Measurements from ENCODE around the gene PEA15.

The PEA15 gene

GRCh38 chr1:160178731-160179130, 26.5 kb upstream of the PEA15 start:
- TF ChIP-seq ZFX (IDR thresholded peaks at IDR 0.05; ENCODE audit: borderline replicate concordance) = no peak
- TF ChIP-seq, protein P1, sequence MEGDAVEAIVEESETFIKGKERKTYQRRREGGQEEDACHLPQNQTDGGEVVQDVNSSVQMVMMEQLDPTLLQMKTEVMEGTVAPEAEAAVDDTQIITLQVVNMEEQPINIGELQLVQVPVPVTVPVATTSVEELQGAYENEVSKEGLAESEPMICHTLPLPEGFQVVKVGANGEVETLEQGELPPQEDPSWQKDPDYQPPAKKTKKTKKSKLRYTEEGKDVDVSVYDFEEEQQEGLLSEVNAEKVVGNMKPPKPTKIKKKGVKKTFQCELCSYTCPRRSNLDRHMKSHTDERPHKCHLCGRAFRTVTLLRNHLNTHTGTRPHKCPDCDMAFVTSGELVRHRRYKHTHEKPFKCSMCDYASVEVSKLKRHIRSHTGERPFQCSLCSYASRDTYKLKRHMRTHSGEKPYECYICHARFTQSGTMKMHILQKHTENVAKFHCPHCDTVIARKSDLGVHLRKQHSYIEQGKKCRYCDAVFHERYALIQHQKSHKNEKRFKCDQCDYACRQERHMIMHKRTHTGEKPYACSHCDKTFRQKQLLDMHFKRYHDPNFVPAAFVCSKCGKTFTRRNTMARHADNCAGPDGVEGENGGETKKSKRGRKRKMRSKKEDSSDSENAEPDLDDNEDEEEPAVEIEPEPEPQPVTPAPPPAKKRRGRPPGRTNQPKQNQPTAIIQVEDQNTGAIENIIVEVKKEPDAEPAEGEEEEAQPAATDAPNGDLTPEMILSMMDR (IDR thresholded peaks at IDR 0.05) = no peak
- no peak overlapping the region for H3K27ac ChIP-seq

GRCh38 chr1:160179336-160179735, 25.8 kb upstream of the PEA15 start:
- no peak overlapping the region for H3K27ac ChIP-seq
- TF ChIP-seq, protein P1 (IDR thresholded peaks at IDR 0.05) = no peak
- no peak for TF ChIP-seq ZFX (IDR thresholded peaks at IDR 0.05; ENCODE audit: borderline replicate concordance)

DNA sequence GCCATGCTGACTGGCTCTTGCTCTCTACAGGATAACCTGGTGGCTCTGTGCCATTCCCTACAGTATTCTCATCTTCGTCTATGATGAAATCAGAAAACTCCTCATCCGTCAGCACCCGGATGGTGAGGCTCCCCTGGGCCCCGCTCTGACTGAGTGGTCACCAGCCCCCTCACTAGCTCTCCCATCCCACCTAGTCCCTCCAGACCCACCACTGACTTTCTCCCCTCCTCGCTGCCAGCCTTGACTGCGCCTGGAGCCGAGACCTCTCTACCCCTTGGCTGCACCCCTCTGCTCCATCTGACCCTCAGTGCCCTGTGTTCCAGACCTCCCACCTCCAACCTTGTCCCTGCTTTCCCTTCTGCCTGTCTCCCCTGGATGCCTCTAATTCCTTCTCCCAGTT, 18.9 kb upstream of the PEA15 start:
- H3K27ac ChIP-seq = no peak overlapping the region
- TF ChIP-seq, protein P1 (IDR thresholded peaks at IDR 0.05) = no peak
- TF ChIP-seq ZFX (IDR thresholded peaks at IDR 0.05; ENCODE audit: borderline replicate concordance) = no peak

- TF ChIP-seq, protein P1 (IDR thresholded peaks at IDR 0.05) = no peak
- no peak for TF ChIP-seq ZFX (IDR thresholded peaks at IDR 0.05; ENCODE audit: borderline replicate concordance)
- no peak overlapping the region for H3K27ac ChIP-seq
Measured at GRCh38 chr1:160186729-160187128, 18.5 kb upstream of the PEA15 start.

GRCh38 chr1:160187407-160187806, 17.8 kb upstream of the PEA15 start:
- no peak overlapping the region for H3K27ac ChIP-seq
- TF ChIP-seq, protein P1 (IDR thresholded peaks at IDR 0.05) = no peak
- no peak for TF ChIP-seq ZFX (IDR thresholded peaks at IDR 0.05; ENCODE audit: borderline replicate concordance)

DNA sequence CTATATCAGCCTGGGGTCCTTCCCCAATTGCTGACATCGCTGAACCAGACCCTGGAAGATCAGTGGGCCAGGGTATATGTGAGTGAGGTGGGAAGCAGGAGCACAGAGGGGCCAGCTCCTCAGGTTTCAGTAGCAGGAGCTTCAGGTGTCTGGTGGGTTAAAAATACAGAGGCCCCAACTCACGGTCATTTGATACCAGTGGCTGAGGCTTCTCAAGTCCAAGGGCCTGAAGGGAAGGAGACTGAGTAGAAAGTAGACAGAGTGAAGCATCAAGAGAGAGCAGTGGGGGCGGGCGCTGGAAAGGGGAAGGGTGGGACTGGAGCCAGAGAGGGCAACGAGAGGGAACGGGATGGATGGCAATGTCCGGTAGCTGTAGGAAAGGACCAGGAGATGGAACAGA, 16.8 kb upstream of the PEA15 start:
- TF ChIP-seq, protein P1 (IDR thresholded peaks at IDR 0.05) = no peak
- TF ChIP-seq ZFX (IDR thresholded peaks at IDR 0.05; ENCODE audit: borderline replicate concordance) = no peak
- no peak overlapping the region for H3K27ac ChIP-seq

DNA sequence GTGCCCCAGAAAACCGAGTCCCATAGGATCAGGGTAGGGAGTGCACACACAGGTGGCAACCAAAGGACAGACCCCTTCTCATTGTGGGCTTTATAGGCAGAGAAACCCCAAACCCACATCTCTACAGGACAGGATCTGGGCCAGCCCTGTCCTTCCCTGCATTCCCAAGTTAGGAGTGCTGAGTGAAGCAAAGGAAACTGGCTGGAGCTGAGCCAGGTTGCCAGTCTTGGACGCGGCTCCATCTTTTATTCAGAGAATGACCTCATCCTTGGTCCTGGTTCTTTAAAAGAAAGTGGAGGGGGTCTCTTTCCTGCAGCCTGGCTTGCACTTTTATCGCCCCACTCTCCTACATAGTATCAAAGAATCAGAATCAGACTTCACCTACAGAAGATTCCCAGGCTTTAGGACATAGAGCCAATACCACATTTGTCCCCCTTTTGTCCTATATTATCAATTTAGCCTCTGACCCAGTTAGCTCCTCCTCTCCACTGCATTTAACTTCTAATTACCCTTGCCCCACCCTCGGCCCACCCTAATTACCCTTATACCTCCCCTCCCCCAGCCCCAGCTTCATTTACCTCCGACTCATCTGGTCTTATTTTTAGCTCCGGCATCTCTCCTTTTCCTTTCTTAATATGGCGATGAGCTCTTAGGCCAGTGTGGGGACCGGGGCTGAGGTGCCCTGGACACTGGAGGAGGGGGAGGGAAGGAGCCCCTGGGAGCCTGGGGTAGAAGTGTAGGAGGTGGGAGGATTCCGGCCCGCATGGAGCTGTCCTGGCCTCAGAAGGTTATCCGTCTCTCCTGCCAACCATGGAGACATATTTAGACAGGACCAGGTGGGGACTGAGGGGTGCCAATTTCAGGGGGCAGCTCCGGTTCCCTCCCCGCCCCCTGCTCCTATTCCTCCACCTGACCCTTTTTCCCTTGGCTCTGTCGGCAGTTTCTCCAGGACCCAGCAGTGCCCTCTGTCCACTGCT, 15.2 kb upstream of the PEA15 start, which contains the start of gene CASQ1:
TSS of gene CASQ1 (plus strand) at position 927 of the 977 bp plus-strand sequence. CDS start 177 bp downstream, outside the sequence.
- TF ChIP-seq, protein P1 (IDR thresholded peaks at IDR 0.05) = no peak
- TF ChIP-seq ZFX (IDR thresholded peaks at IDR 0.05; ENCODE audit: borderline replicate concordance) = no peak
- H3K27ac ChIP-seq = no peak within 1 kb of the TSS
